GM12878 (cell line): ENCODE data around the gene FAM199X. TPM values are rescaled to one million over a fixed set of nuclear protein-coding genes. Genes with fewer than 3 reads are reported as not detected.
"Not testable (repeated sequence)": the region's sequence is repeated elsewhere in the genome, so short reads cannot be mapped to it uniquely, and the experiment has no call there.

Experiments used
- ATAC-seq: fragments of 200-7000 bp; cut with Tn5 transposase; 3 replicates; pipeline ENCODE4 v1.9.1; 2020; ENCODE audit warnings: mild to moderate bottlenecking, moderate library complexity
- BruUV-seq: library from RNA; stranded (reverse); fragments of 400-500 nt; replicated peaks from 2 replicates; lab custom pipeline; 2021; lab: Mats Ljungman, UMichigan
- CTCF ChIA-PET: fragments of 300-600 bp; sonication (Branson Sonifier 250); formaldehyde crosslinking; extraction: SDS; loops from one replicate; lab custom pipeline; 2021; ENCODE audit warnings: inconsistent platforms; lab: Yijun Ruan, JAX
- POLR2A ChIA-PET: fragments of 350-600 bp; formaldehyde crosslinking; extraction: SDS; loops from one replicate; lab custom pipeline; 2021; ENCODE audit warnings: inconsistent platforms; lab: Charles Lee
- RAD21 ChIA-PET: fragments of 300-600 bp; sonication (Branson Sonifier 250); formaldehyde crosslinking; loops from one replicate; lab custom pipeline; 2023; ENCODE audit warnings: antibody characterized with exemption; ENCODE audit not compliant: unreplicated experiment; lab: Charles Lee
- SMC1A ChIA-PET: fragments of 300-600 bp; sonication (Branson Sonifier 250); formaldehyde crosslinking; loops from one replicate; lab custom pipeline; 2023; ENCODE audit not compliant: unreplicated experiment, uncharacterized antibody; lab: Charles Lee
- DNase-seq: peaks from one replicate; pipeline ENCODE4 v3.0.0-alpha.2; 2011; ENCODE audit warnings: low read depth, low spot score
- FAIRE-seq: peaks from 3 replicates; lab custom pipeline; 2011; peaks lifted over from hg19 to GRCh38; lab: Jason Lieb, UNC
- H2AFZ ChIP-seq: 2 replicates; pipeline ENCODE4 v1.6.0; 2011; ENCODE audit warnings: low read depth, low read length, control low read depth; ENCODE audit not compliant: control insufficient read depth
- H3K27ac ChIP-seq: 2 replicates; pipeline ENCODE4 v1.5.1; 2011; ENCODE audit warnings: control low read depth; ENCODE audit not compliant: control insufficient read depth, insufficient read depth
- H3K27me3 ChIP-seq, 2 experiments: replicated peaks in 1 of 2; 2 replicates each; pipeline versions ENCODE4 v1.6.0 to v1.6.1; 2011; ENCODE audit warnings: low read length in 1 of 2; ENCODE audit not compliant: control insufficient read depth in 2 of 2, insufficient read depth in 2 of 2
- H3K36me3 ChIP-seq, 2 experiments: 2 replicates each; pipeline ENCODE4 v1.5.1; 2011; ENCODE audit warnings: low read length in 1 of 2; ENCODE audit not compliant: control insufficient read depth in 2 of 2, insufficient read depth in 2 of 2
- H3K4me1 ChIP-seq: 2 replicates; pipeline ENCODE4 v1.6.1; 2011; ENCODE audit warnings: mild to moderate bottlenecking, low read length, moderate library complexity, mixed read lengths; ENCODE audit not compliant: control insufficient read depth, insufficient read depth
- H3K4me2 ChIP-seq: 2 replicates; pipeline ENCODE4 v1.6.0; 2011; ENCODE audit warnings: control low read depth; ENCODE audit not compliant: control insufficient read depth, insufficient read depth
- H3K4me3 ChIP-seq: fragments of 200-600 bp; sonication (generic); 2 replicates; pipeline ENCODE4 v1.5.1; 2016
- H3K79me2 ChIP-seq: 2 replicates; pipeline ENCODE4 v1.6.0; 2011; ENCODE audit warnings: low read length; ENCODE audit not compliant: control insufficient read depth, insufficient read depth
- H3K9ac ChIP-seq: 2 replicates; pipeline ENCODE4 v1.8.0; 2011; ENCODE audit warnings: low read length, control low read depth, mixed read lengths; ENCODE audit not compliant: control insufficient read depth, insufficient read depth
- H3K9me3 ChIP-seq: replicated peaks from 3 replicates; pipeline ENCODE4 v1.5.1; 2011; ENCODE audit warnings: mild to moderate bottlenecking, low read length; ENCODE audit not compliant: control insufficient read depth, insufficient read depth
- H4K20me1 ChIP-seq: 2 replicates; pipeline ENCODE4 v1.6.0; 2011; ENCODE audit not compliant: control insufficient read depth, insufficient read depth
- WGBS: methylation state at CpG from one replicate; pipeline ENCODE4 v1.1.6; 2016; ENCODE audit warnings: low lambda C conversion rate; ENCODE audit not compliant: insufficient replicate concordance, insufficient coverage; ENCODE audit errors: missing lambda C conversion rate; 5-methylcytosine and 5-hydroxymethylcytosine counted together
- in situ Hi-C: fragments of 300-500 bp; cut with MboI; formaldehyde crosslinking; loops from 9 replicates; pipeline ENCODE4 v1.14.3; 2018; ENCODE audit warnings: mixed read lengths
- intact Hi-C: fragments of 100-400 bp; cut with micrococcal nuclease; formaldehyde crosslinking; loops from one replicate; pipeline ENCODE4 v1.14.2; 2022; ENCODE audit not compliant: unreplicated experiment
- polyA plus RNA-seq, 11 experiments: library from polyadenylated mRNA; depleted of rRNA in 4 of 11; unstranded in 6 of 11; stranded (reverse) in 5 of 11; fragments of >200 nt; fragmentation: Nextera tagmentation in 4 of 11; fragmentation: Illumina TruSeq in 1 of 11; extraction: Ambion mirVana in 4 of 11; extraction: Trizol in 1 of 11; gene quantifications; 1 replicate in 1 of 11; 2 replicates in 10 of 11; pipeline versions ENCODE4 v1.2.1 to v1.2.3, GENCODE V29; 2011 to 2016; ENCODE audit warnings: inconsistent platforms in 2 of 11, missing spikeins in 2 of 11, low read depth in 1 of 11
- total RNA-seq, 4 experiments: library from RNA; depleted of rRNA in 3 of 4; stranded (reverse); fragments of >200 nt in 3 of 4; fragmentation: Illumina TruSeq in 1 of 4; extraction: Trizol in 1 of 4; gene quantifications; 2 replicates each; pipeline versions ENCODE4 v1.2.1 to v1.2.3, GENCODE V29; 2013 to 2021

The FAM199X gene
- total and polyA plus RNA-seq, 10 of the 15 experiments (the other 5 are each of a cell fraction or from before 2014, with no cell fraction given) = 2.4 to 10.9 (median 9.1) TPM

- H3K9me3 ChIP-seq, DNase-seq, H3K4me1 ChIP-seq, H3K27ac ChIP-seq, SMC1A ChIA-PET, intact Hi-C loops, in situ Hi-C loops, H3K79me2 ChIP-seq, H2AFZ ChIP-seq, RAD21 ChIA-PET, H3K36me3 ChIP-seq, BruUV-seq, H4K20me1 ChIP-seq, H3K27me3 ChIP-seq, FAIRE-seq, H3K9ac ChIP-seq, ATAC-seq, CTCF ChIA-PET, POLR2A ChIA-PET, H3K4me2 ChIP-seq, H3K4me3 ChIP-seq: not testable (repeated sequence)
- 57% methylated on average over 10 of the region's 10 CpGs for WGBS
Observed at GRCh38 chrX:104230060-104230459, 63.8 kb downstream of the FAM199X start.

Other genes starting within 250 kb of the FAM199X start
- gene TMSB15B, start 203.8 kb upstream of the FAM199X start, total RNA-seq (2014; rRNA removed) = 10.4 and 12.2 TPM in 2 replicates
- gene TMSB15B, start 203.8 kb upstream of the FAM199X start, total RNA-seq (2014; rRNA removed; fragmentation: Illumina TruSeq; extraction: Trizol) = 8.8 and 10.0 TPM in 2 replicates
- 10.3 and 13.9 TPM in 2 replicates for gene TMSB15B, start 203.8 kb upstream of the FAM199X start, total RNA-seq (2021)
- gene TMSB15B, start 203.8 kb upstream of the FAM199X start, polyA plus RNA-seq (2011; rRNA removed) = 22.4 and 27.2 TPM in 2 replicates
- gene TMSB15B, start 203.8 kb upstream of the FAM199X start, polyA plus RNA-seq (2014; fragmentation: Illumina TruSeq; extraction: Trizol) = 12.2 and 16.1 TPM in 2 replicates
- gene TMSB15B, start 203.8 kb upstream of the FAM199X start, polyA plus RNA-seq (2014; fragmentation: Nextera tagmentation; extraction: Ambion mirVana) = 10 to 100 TPM; 38.6 to 45.2 TPM
- 9.9 and 10.0 TPM in 2 replicates for gene TMSB15B, start 203.8 kb upstream of the FAM199X start, polyA plus RNA-seq (2014; rRNA removed)
- gene TMSB15B, start 203.8 kb upstream of the FAM199X start, polyA plus RNA-seq (2016; fragmentation: Nextera tagmentation; extraction: Ambion mirVana) = 10 to 100 TPM; 27.5 to 35.2 TPM
- gene H2BW1, start 152.7 kb upstream of the FAM199X start, total RNA-seq (2014; rRNA removed) = not detected in 2 replicates
- gene H2BW1, start 152.7 kb upstream of the FAM199X start, total RNA-seq (2014; rRNA removed; fragmentation: Illumina TruSeq; extraction: Trizol) = not detected in 2 replicates
- not detected in 2 replicates for gene H2BW1, start 152.7 kb upstream of the FAM199X start, total RNA-seq (2021)
- gene H2BW1, start 152.7 kb upstream of the FAM199X start, polyA plus RNA-seq (2011; rRNA removed) = not detected in 2 replicates
- not detected in 2 replicates for gene H2BW1, start 152.7 kb upstream of the FAM199X start, polyA plus RNA-seq (2014; fragmentation: Illumina TruSeq; extraction: Trizol)
- gene H2BW1, start 152.7 kb upstream of the FAM199X start, polyA plus RNA-seq (2014; fragmentation: Nextera tagmentation; extraction: Ambion mirVana) = not detected
- not detected in 2 replicates for gene H2BW1, start 152.7 kb upstream of the FAM199X start, polyA plus RNA-seq (2014; rRNA removed)
- gene H2BW1, start 152.7 kb upstream of the FAM199X start, polyA plus RNA-seq (2016; fragmentation: Nextera tagmentation; extraction: Ambion mirVana) = not detected
- not detected in 2 replicates for gene H2BW2, start 126.5 kb upstream of the FAM199X start, total RNA-seq (2014; rRNA removed)
- not detected in 2 replicates for gene H2BW2, start 126.5 kb upstream of the FAM199X start, total RNA-seq (2014; rRNA removed; fragmentation: Illumina TruSeq; extraction: Trizol)
- gene H2BW2, start 126.5 kb upstream of the FAM199X start, total RNA-seq (2021) = not detected in 2 replicates
- not detected in 2 replicates for gene H2BW2, start 126.5 kb upstream of the FAM199X start, polyA plus RNA-seq (2011; rRNA removed)
- not detected in 2 replicates for gene H2BW2, start 126.5 kb upstream of the FAM199X start, polyA plus RNA-seq (2014; fragmentation: Illumina TruSeq; extraction: Trizol)
- gene H2BW2, start 126.5 kb upstream of the FAM199X start, polyA plus RNA-seq (2014; fragmentation: Nextera tagmentation; extraction: Ambion mirVana) = not detected
- gene H2BW2, start 126.5 kb upstream of the FAM199X start, polyA plus RNA-seq (2014; rRNA removed) = not detected in 2 replicates
- gene H2BW2, start 126.5 kb upstream of the FAM199X start, polyA plus RNA-seq (2016; fragmentation: Nextera tagmentation; extraction: Ambion mirVana) = not detected
- gene TMSB15C, start 90.2 kb upstream of the FAM199X start, total RNA-seq (2014; rRNA removed) = 5.5 and 10.6 TPM in 2 replicates
- 8.4 and 8.7 TPM in 2 replicates for gene TMSB15C, start 90.2 kb upstream of the FAM199X start, total RNA-seq (2014; rRNA removed; fragmentation: Illumina TruSeq; extraction: Trizol)
- 3.9 and 5.6 TPM in 2 replicates for gene TMSB15C, start 90.2 kb upstream of the FAM199X start, total RNA-seq (2021)
- 10.1 and 14.0 TPM in 2 replicates for gene TMSB15C, start 90.2 kb upstream of the FAM199X start, polyA plus RNA-seq (2011; rRNA removed)
- gene TMSB15C, start 90.2 kb upstream of the FAM199X start, polyA plus RNA-seq (2014; fragmentation: Illumina TruSeq; extraction: Trizol) = 7.1 and 13.4 TPM in 2 replicates
- gene TMSB15C, start 90.2 kb upstream of the FAM199X start, polyA plus RNA-seq (2014; fragmentation: Nextera tagmentation; extraction: Ambion mirVana) = 1 to 10 TPM; 1.1 to 2.5 TPM
- gene TMSB15C, start 90.2 kb upstream of the FAM199X start, polyA plus RNA-seq (2014; rRNA removed) = 4.8 and 5.1 TPM in 2 replicates
- 1 to 10 TPM in 1 of 2 experiments, under 1 TPM in 1; 0.69 to 1.2 TPM for gene TMSB15C, start 90.2 kb upstream of the FAM199X start, polyA plus RNA-seq (2016; fragmentation: Nextera tagmentation; extraction: Ambion mirVana)
- 2.0 and 3.5 TPM in 2 replicates for gene ZCCHC18, start 53.9 kb upstream of the FAM199X start, total RNA-seq (2014; rRNA removed)
- 1.7 and 3.8 TPM in 2 replicates for gene ZCCHC18, start 53.9 kb upstream of the FAM199X start, total RNA-seq (2014; rRNA removed; fragmentation: Illumina TruSeq; extraction: Trizol)
- 1.7 and 2.6 TPM in 2 replicates for gene ZCCHC18, start 53.9 kb upstream of the FAM199X start, total RNA-seq (2021)
- gene ZCCHC18, start 53.9 kb upstream of the FAM199X start, polyA plus RNA-seq (2011; rRNA removed) = 2.6 and 3.0 TPM in 2 replicates
- 3.0 and 4.2 TPM in 2 replicates for gene ZCCHC18, start 53.9 kb upstream of the FAM199X start, polyA plus RNA-seq (2014; fragmentation: Illumina TruSeq; extraction: Trizol)
- gene ZCCHC18, start 53.9 kb upstream of the FAM199X start, polyA plus RNA-seq (2014; fragmentation: Nextera tagmentation; extraction: Ambion mirVana) = 1 to 10 TPM; 1.0 to 1.7 TPM
- gene ZCCHC18, start 53.9 kb upstream of the FAM199X start, polyA plus RNA-seq (2014; rRNA removed) = 3.1 and 3.6 TPM in 2 replicates
- 1 to 10 TPM; 2.1 to 2.6 TPM for gene ZCCHC18, start 53.9 kb upstream of the FAM199X start, polyA plus RNA-seq (2016; fragmentation: Nextera tagmentation; extraction: Ambion mirVana)
- gene SLC25A53, start 9.4 kb upstream of the FAM199X start, total RNA-seq (2014; rRNA removed) = 7.5 and 8.9 TPM in 2 replicates
- 6.7 and 7.9 TPM in 2 replicates for gene SLC25A53, start 9.4 kb upstream of the FAM199X start, total RNA-seq (2014; rRNA removed; fragmentation: Illumina TruSeq; extraction: Trizol)
- gene SLC25A53, start 9.4 kb upstream of the FAM199X start, total RNA-seq (2021) = 5.5 and 5.6 TPM in 2 replicates
- gene SLC25A53, start 9.4 kb upstream of the FAM199X start, polyA plus RNA-seq (2011; rRNA removed) = 11.4 and 13.9 TPM in 2 replicates
- 9.4 and 10.1 TPM in 2 replicates for gene SLC25A53, start 9.4 kb upstream of the FAM199X start, polyA plus RNA-seq (2014; fragmentation: Illumina TruSeq; extraction: Trizol)
- gene SLC25A53, start 9.4 kb upstream of the FAM199X start, polyA plus RNA-seq (2014; fragmentation: Nextera tagmentation; extraction: Ambion mirVana) = 1 to 10 TPM; 4.1 to 5.0 TPM
- 8.3 and 10.2 TPM in 2 replicates for gene SLC25A53, start 9.4 kb upstream of the FAM199X start, polyA plus RNA-seq (2014; rRNA removed)
- 1 to 10 TPM; 6.6 to 7.3 TPM for gene SLC25A53, start 9.4 kb upstream of the FAM199X start, polyA plus RNA-seq (2016; fragmentation: Nextera tagmentation; extraction: Ambion mirVana)
- not detected in 2 replicates for gene ESX1, start 88.5 kb downstream of the FAM199X start, total RNA-seq (2014; rRNA removed)
- gene ESX1, start 88.5 kb downstream of the FAM199X start, total RNA-seq (2014; rRNA removed; fragmentation: Illumina TruSeq; extraction: Trizol) = not detected in 2 replicates
- not detected in 2 replicates for gene ESX1, start 88.5 kb downstream of the FAM199X start, total RNA-seq (2021)
- not detected in 2 replicates for gene ESX1, start 88.5 kb downstream of the FAM199X start, polyA plus RNA-seq (2011; rRNA removed)
- not detected in 2 replicates for gene ESX1, start 88.5 kb downstream of the FAM199X start, polyA plus RNA-seq (2014; fragmentation: Illumina TruSeq; extraction: Trizol)
- gene ESX1, start 88.5 kb downstream of the FAM199X start, polyA plus RNA-seq (2014; fragmentation: Nextera tagmentation; extraction: Ambion mirVana) = not detected
- gene ESX1, start 88.5 kb downstream of the FAM199X start, polyA plus RNA-seq (2014; rRNA removed) = not detected in 2 replicates
- not detected for gene ESX1, start 88.5 kb downstream of the FAM199X start, polyA plus RNA-seq (2016; fragmentation: Nextera tagmentation; extraction: Ambion mirVana)